ENCODE measurements around the gene COA1. TPM values are rescaled to one million over a fixed set of nuclear protein-coding genes. Genes with fewer than 3 reads are reported as not detected.
"Not testable (repeated sequence)": the region's sequence is repeated elsewhere in the genome, so short reads cannot be mapped to it uniquely, and the experiment has no call there.

COA1 gene
- total RNA-seq, 1 donor from 2014 or later: 77.8 TPM

DNA sequence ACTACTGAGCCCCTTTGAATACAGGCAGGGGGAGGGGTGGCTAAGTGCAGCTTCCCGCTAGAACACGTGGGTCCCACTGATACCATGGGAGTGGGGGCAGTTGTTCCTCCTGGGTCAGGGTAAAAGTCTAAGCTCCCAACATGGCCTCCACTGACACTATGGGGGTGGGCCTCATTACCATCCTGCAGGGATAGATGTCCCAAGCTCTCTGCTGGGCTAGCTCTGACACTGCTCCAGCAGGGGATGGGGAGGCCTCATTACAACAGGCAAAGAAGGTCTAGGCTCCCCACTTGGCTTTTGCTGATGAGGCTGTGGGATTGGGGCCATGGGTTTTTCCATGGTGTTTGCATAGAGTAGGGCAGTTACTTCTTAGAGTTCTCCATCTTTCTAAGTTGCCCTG is 94.9 kb downstream of the COA1 start:
- no peak for DNase-seq (ENCODE audit: low read depth)

DNA sequence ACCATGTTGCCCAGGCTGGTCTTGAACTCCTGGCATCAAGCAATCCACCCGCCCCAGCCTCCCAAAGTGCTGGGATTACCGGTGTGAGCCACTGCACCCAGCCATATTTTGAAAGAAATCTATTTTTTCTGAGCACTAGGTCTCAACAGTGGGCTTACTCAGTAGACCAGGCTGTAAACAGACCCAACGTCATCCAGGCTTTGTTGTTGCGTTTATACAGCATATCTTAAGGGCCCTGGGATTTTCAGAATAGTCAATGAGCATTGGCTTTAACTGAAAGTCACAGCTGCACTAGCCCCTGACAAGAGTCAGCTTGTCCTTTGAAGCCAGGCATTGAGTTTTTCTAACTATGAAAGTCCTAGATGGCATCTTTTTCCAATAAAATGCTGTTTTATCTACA is 96.6 kb downstream of the COA1 start:
- no peak for DNase-seq (ENCODE audit: low read depth)

DNA sequence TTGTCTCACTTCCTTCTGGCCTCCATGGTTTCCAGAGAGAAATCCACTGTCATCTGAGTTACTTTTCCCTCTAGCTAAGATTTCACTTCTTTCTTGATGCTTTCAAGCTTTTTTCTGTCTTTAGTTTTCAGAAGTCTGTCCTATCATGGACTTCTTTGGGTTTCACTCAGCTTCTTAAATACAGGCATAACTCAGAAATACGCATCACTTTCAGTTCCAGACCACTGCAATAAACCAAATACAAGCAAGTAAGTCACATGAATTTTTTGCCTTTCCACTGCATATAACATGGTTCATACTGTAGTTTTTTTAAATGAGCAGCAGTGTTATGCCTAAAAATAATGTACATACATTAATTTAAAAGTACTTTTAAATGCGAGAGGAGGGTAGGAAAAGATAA is 97.8 kb downstream of the COA1 start:
- DNase-seq (ENCODE audit: low read depth): no peak

DNA sequence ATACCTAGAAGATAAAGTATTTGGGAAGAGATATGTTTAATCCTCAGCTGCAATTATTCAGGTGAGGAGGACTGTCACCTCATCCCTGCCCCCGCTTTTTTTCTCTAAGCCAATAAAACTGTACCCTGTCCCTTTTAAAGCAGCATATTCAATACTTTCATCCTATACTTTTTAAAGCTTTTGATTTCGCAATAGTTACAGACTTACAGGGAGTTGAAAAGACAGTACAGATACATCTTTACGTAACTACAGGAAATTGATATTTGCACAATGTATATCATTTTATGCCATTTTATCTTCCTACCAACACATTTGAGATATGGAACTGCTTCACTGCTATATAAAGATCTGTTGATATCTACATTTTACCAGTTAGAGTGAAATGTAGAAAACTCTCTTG is 98.8 kb downstream of the COA1 start:
- no peak for DNase-seq (ENCODE audit: low read depth)

DNA sequence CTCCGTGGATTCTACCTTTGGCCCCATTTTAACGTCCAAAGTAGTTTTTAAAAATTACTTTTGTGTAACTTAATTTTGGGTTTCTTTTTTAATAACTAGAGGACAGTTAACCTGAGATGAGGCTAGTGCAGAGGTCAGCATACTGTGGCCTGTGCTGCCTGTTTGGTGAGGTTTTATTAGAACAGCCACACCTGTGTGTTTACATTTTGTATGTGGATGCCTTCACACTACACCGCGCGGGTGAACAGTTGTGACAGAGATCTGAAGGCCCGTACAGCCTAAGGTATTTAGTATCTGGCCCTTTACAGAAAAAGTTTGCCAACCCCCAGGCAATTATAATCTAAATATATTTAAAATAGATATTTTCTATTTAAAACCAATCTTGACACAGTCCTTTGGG is 99.5 kb downstream of the COA1 start:
- DNase-seq (ENCODE audit: low read depth): no peak

DNA sequence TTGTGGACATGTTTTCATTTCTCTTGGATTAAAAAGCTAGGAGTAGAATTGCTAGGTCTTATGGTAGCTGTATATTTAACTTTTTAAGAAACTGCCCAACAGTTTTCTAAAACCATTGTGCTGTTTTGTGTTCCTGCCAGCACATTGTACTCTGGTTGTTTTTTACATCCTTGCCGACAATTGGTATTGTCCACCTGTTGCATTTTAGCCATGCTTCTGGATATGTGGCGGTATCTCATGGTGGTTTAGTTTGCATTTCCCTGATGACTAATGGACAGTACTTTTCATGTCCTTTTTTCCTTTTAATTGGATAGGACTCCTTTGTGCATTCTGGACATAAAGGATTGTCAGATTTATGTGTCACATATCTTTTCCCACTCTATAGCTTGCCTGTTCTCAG is 100.9 kb downstream of the COA1 start:
- DNase-seq (ENCODE audit: low read depth): peak; percentile 74

DNA sequence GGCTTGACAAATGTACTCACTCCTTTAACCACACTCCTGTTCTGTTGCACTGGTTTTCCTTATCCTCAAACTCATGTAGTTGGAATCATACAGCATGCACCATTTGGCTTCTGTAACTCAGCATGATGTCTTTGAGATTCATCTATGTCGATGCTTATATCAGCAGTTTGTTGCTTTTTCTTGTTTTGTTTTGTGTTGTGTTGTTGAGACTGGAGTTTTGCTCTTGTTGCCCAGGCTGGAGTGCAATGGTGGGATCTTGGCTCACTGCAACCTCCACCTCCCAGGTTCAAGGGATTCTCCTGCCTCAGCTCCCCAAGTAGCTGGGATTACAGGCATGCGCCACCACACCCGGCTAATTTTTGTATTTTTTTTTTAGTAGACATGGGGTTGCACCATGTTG is 101.5 kb downstream of the COA1 start:
- not testable (repeated sequence) for DNase-seq (ENCODE audit: low read depth)

DNA sequence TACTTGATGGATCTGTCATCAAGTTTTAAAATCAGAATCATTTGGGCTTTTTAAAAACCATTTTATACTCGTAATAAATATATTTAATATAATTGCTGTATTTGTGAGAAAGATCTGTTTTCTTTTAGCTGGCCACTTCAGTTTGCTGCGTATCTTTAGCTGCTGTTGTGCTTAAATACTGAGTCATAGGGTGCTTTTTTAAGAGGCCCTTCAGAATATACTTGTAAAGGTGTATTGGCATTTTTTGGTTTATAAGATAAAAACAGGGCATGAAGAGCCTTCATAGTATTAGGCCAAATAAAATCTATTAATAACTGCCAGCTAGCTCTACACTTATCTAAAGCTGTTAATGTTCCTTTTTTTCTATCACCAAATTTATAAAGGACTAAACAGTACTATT is 102.6 kb downstream of the COA1 start:
- DNase-seq (ENCODE audit: low read depth): no peak

DNA sequence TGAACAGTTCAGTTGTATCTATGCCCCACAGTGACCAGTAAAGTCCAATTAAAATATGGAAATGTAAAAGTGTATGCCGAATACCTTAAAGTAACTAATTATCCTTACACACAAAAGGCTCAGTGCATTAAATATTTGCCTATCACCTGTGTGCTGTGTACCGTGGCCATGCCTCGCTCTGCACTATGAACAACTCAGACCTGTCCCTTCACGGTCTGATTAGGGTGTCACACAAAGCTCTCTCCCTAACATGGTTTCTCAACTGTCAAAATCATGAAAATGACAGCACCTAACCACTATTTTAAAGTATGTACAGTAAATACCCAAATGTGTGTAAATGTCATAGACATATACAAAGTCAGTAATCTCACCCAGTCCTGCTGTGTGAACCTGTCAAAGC is 103.3 kb downstream of the COA1 start:
- DNase-seq (ENCODE audit: low read depth): no peak

DNA sequence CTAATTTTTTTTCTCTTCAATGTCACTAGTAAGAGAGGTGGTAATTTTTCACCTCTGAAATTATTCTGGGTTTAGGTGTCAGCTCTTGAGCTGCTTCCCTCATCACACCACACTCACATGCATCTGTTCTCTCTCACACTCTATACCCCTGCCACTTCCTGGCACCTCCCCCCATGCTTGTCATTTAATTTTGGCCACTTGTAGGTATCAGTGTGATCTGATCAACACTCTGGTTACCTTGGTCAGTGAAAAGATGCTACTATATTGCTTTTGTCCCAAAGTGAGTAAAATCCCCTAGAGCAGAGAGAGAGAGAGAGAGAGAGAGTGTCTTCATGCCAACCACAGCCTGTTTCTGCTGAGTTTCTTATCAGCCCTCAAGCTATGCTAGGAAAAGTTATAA is 103.9 kb downstream of the COA1 start:
- peak; percentile 50 for DNase-seq (ENCODE audit: low read depth)

DNA sequence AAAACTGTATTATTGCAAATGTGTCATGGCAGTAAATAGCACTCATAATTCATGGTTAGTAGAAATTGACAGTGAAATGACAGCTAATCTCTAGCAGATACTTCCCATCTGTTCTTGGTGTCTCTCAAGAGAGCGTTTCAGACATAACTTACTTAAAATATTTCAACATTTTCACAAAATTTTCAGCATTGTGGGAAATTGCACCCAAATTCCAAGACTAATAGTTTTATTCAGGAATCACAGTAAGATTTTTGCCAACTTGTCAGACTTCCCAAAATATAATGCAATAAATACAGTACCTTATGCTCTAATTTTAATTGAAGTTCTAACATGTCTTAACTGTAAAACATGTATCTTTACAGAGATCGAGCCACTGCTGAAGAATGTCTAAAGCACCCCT is 105.2 kb downstream of the COA1 start:
- DNase-seq (ENCODE audit: low read depth): no peak

DNA sequence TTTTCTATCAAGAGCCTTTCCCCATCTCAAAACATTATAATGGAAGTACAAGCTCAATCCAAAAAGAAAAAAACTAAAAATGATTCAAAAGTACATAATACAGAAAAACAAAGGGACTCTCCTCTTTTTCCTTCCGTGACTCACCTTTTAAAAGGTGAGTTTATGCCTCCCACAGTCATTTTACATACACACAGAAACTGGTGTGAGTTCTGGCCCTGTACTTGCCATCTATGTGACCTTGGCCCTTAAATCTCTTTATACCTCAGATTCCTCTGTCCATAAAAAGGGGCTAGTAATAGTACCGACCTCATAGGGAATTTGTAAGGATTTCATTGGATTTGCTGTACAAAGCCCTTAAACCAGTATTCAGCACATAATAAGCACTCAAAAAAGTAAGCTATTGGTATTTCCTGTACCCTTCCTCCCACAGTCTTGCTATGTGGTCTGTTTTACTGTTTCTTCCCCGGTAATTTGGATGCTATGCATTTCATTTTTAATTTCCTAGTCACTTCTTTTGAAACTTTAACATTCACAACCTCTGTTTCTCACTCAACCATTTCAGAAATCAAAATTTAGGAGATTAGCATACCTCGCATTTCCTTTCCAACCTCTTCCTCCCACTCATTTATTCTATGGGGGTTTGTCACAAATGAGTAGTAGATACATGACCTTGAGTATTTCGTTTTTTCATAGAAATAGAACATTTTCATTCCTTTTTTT is 107.4 kb downstream of the COA1 start:
- no peak for DNase-seq (ENCODE audit: low read depth)

DNA sequence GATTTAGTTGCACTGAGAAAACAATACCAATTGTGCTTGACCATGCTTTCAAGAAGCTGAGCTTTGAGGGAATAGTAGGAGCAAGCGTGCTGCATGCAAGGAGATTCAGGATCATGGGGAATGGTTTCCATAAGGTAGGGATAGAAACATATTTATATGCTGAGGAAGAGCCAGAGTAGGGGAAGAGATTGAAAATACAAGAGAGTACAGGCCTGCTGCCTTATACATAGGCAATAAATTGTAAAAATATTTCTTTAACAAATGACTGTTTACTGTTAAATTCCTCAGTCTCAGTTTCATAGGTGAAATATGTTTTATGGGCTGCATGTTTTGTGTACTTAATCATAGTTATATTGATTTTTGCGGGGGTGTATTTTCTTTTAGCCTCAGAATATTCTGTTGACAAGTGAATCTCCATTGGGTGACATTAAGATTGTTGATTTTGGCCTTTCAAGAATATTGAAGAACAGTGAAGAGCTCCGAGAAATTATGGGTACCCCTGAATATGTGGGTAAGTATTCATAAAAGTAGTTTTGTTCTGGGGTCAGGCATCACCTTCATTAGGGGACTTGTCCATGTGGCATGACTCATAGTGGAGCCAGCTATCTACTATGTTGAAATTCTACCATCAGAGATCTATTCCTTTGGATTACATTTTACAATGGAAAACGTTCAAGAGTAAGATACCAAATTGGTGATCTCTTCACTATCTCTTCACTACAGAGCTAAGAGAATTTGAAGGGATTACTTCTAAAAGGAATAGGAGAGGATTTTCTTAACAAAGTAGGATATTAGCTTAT is 109.9 kb downstream of the COA1 start:
- no peak for DNase-seq (ENCODE audit: low read depth)

DNA sequence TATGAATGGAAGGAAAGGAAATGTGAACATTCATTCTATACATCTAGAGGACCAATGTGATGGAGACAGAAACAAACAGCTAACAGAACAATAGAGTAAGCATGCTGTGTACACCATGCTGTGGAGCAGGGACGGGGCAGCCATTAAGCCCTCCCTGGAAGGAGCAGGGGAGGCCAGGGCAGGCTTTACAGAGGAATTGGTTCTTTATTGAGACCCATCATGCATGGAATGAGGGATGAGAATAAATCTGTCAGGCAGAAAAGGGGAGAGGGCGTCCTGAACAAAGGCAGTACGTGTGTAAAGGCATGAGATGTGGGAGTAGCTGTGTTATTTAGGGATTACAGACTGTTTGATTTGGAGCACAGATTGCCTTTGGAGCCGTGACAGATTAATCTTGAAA is 111.2 kb downstream of the COA1 start:
- no peak for DNase-seq (ENCODE audit: low read depth)

DNA sequence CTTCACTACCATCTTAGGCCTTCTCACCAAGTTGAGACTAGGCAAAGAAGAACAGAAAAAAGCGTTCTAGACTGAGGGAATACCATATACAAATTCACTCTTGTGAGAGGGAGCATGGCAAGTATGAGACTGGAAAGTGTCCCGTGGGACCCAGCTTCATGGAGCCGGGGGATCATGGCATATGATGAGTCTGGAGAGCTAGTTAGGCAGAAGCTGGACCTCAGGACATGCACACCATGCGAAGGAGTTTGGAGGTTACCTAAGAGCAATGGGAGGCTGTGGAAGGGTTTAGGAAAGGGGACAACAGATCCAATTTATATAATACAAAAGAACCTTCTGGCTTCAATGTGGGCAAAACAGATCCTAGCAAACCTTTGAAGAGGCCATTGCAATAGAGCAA is 112.3 kb downstream of the COA1 start:
- no peak for DNase-seq (ENCODE audit: low read depth)

DNA sequence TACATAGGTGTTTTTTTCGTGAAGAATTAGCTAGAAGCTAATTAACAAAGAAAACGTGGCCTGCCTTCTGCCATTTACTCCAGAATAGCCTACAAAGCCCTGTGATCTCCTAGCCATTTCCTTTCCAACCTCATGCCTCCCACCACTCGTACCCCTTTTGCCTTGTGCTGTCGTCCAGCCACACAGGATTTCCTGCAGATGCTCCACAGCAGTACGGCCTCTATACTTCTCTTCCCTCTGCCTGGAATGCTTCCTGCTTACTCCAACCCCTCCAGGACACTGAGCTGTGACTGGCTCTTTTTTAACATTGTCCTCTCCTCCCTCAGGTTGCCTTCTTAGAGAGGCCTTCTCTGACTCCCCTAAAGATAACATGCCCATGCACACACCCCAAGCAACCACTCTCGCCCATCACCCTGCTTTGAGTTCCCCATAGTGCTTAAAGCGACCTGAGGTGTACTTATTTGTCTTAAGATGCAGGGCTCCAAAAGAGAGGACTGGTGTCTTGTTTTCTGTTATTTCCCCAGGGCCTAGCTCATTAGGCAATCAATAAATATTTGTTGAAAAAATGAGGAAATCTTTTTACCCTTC is 113.7 kb downstream of the COA1 start:
- no peak for DNase-seq (ENCODE audit: low read depth)

DNA sequence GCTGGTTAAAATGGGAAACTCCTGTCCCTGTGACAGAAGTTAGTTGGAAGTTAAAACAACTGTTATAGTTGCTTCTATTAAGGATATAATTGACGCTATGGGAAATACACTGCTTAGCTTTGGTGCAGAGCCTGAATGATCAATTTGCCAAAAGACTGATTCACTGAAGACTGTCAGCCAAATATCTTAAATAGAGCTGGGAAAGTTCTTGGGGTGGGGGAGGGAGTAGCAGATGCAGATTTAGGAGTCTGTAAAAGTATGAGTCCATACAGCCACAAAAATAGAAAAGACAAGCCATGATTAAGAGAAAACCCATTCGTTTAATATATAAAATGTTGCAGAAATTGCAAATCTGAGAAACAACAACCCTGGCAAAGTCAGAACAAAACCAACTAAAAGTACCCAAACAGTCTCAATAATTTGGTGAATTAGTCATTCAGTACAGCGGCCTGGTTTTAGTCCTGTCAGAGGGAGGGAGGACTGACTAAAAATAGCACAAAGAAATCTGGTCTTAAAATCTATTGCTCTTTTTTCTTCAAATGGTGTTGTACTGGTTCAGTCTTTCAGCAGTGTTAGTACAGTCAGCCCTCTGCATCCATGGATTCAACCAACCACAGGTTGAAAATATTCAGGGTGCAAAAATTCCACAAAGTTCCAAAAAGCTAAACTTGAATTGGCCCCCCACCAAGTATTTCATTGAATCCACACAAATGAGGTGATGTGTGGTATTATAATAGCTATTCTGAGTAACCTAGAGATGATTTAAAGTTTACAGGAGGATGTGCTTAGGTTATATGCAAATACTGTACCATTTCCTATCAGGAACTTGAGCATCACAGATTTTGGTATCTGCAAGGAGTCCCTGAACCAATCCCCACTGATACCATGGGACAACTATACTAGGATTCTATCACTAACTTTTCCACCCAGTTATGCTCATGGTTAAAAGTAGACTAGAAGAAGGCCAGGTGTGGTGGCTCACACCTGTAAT is 116.4 kb downstream of the COA1 start:
- peak; percentile 59 for DNase-seq (ENCODE audit: low read depth)

DNA sequence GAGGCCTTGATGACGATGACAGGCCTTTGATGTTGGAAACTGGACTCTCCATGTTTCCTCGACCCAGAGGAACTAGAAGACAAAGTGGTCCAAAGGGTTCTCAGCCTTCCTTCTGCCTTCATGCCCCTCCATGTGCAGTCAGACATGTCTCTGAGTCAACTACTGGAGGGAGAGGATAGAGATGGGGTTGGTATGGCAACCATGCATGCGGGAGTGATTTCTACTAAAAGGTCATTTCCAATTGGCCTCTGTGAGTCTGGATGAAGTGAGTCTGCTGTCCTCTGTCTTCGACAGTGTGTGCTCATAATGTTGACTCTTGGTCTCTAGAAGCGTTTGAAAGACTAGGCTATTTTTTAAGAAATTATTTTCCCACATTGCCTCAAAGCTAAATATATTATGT is 117.2 kb downstream of the COA1 start:
- peak; percentile 8 for DNase-seq (ENCODE audit: low read depth)

DNA sequence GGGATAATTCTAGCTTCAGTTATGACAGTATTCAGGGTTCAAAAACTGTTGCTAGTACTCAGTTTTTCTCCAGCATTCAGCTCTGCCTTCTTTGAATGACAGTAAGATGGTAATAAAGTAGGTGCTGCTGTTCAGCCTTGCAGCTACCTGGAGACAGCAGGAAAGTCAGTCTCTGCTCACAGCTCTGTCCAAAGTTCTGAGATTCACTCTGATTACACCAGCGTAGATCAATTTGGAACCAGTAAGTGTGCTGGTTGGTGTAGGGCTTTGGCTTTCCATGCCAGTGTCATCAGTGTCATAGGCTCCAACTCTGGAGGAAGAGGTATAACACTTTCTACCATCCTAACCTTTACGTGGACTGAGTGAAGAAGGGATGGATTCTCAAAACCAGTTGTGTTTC is 120.2 kb downstream of the COA1 start:
- DNase-seq (ENCODE audit: low read depth): no peak

DNA sequence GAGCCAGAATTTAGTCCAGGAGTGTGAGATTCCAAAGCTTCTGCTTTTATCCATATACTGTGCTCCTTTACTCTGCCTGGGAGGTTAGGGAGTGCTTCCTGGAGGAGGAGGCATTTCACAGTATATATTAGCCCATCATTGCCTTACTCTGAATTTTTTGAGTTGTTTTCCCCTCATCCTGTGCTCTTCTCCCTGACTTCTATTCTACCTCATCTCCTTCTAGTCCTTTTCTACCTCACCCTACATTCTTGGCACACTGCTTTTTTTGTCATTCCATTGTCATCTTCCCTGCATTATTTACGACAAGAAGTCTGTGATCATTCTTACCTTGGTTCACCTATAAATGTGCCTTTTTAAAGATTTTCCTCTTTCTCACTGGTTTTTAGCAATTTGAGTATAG is 125.1 kb downstream of the COA1 start:
- DNase-seq (ENCODE audit: low read depth): no peak

DNA sequence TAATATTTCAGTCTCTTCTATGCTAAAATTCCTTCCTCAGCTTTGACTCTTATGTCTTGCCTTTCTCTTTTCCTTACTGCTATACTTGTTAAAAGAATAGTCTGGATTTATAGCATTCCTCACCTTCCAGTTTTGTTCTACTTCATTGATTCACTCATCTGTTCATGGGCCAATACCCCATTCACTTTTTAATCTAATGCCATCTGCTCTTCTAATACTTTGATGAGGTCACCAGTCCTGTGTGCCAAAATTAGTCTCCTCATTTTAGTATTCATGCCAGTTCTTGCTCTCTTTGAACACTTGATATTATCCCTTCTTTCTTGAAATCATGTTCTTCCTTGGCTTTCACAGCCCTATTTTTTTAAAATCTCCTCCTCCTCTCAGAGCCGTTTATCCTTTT is 127.1 kb downstream of the COA1 start:
- no peak for DNase-seq (ENCODE audit: low read depth)
